Measurements from ENCODE around the gene KIAA0232. TPM values are rescaled to one million over a fixed set of nuclear protein-coding genes. Genes with fewer than 3 reads are reported as not detected.

Gene KIAA0232
- polyA plus RNA-seq, 1 donor (not counting 4 experiments of a cell fraction or from before 2014, with no cell fraction given): 10.0 TPM

- no peak overlapping the region for H3K27ac ChIP-seq (ENCODE audit: control insufficient read depth, insufficient read depth, low read length)
- H3K9ac ChIP-seq (ENCODE audit: control insufficient read depth, extremely low read depth, insufficient read depth, low read length): no peak overlapping the region
- FAIRE-seq (no peak), DNase-seq (ENCODE audit: low read depth, low spot score) (no peak)
- H3K79me2 ChIP-seq (ENCODE audit: control insufficient read depth, insufficient read depth, low read length): no peaks in the 10 kb centered on the region
- no peak overlapping the region for H3K4me3 ChIP-seq (ENCODE audit: control insufficient read depth in 2 of 3, extremely low read depth in 1 of 3, insufficient read depth in 2 of 3, low read depth in 1 of 3, low read length in 3 of 3)
- peak overlapping the region; percentile 30 for H2AFZ ChIP-seq (ENCODE audit: control insufficient read depth, low read length)
- dilution Hi-C loops (cut with MboI; ENCODE audit: extremely low pct_ligation_motif_present, low sequenced_read_pairs): no loop called here
- H3K4me2 ChIP-seq (ENCODE audit: control insufficient read depth, extremely low read depth, insufficient read depth, low read depth, low read length): peak overlapping the region; percentile 56
- H3K9me1 ChIP-seq (ENCODE audit: control insufficient read depth, extremely low read depth, insufficient read depth, low read length): no peaks in the 10 kb centered on the region
- no peaks in the 10 kb centered on the region for H3K9me3 ChIP-seq (ENCODE audit: control insufficient read depth, low read depth, low read length)
- H4K20me1 ChIP-seq (ENCODE audit: control insufficient read depth, extremely low read depth, insufficient read depth, low read length): no peaks in the 10 kb centered on the region
- TF ChIP-seq CTCF (optimal IDR thresholded peaks at IDR 0.05 in 1 of 3, IDR thresholded peaks at IDR 0.05 in 1 of 3, conservative IDR thresholded peaks at IDR 0.05 in 1 of 3; ENCODE audit: extremely low read depth in 1 of 3, insufficient read depth in 2 of 3, low read length in 3 of 3): peak; percentile 15 to 46 (median 19)
- TF ChIP-seq EZH2 (IDR thresholded peaks at IDR 0.05; ENCODE audit: low read length): no peak
- H3K36me3 ChIP-seq (ENCODE audit: control insufficient read depth in 2 of 2, extremely low read depth in 1 of 2, insufficient read depth in 2 of 2, low read length in 2 of 2): no peaks in the 10 kb centered on the region
- H3K4me1 ChIP-seq (ENCODE audit: control insufficient read depth, extremely low read depth, insufficient read depth, low read length): peaks cover 8% of the 10 kb centered on the region
- no peaks in the 10 kb centered on the region for H3K27me3 ChIP-seq (ENCODE audit: control insufficient read depth, extremely low read depth, insufficient read depth, low read length)
Measured at GRCh38 chr4:6892190-6892908, 109.8 kb downstream of the KIAA0232 start.

DNA sequence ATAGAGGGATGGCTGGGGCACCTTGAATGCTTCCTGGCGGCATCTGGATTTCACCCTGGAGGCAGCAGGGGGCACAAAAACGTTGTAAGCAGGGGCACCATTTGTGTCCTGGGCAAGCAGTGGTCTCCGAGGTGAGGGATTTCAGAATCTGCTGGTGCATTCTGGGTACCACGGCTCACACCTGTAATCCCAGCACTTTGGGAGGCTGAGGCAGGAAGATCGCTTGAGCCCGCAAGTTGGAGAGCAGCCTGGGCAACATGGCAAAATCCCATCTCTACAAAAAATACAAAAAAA is 110.3 kb downstream of the KIAA0232 start:
- dilution Hi-C loops (cut with MboI; ENCODE audit: extremely low pct_ligation_motif_present, low sequenced_read_pairs): no loop called here
- H3K4me3 ChIP-seq (ENCODE audit: control insufficient read depth in 2 of 3, extremely low read depth in 1 of 3, insufficient read depth in 2 of 3, low read depth in 1 of 3, low read length in 3 of 3): no peak overlapping the region
- H3K27me3 ChIP-seq (ENCODE audit: control insufficient read depth, extremely low read depth, insufficient read depth, low read length): no peaks in the 10 kb centered on the region
- H3K27ac ChIP-seq (ENCODE audit: control insufficient read depth, insufficient read depth, low read length): no peak overlapping the region
- TF ChIP-seq CTCF (optimal IDR thresholded peaks at IDR 0.05 in 1 of 3, IDR thresholded peaks at IDR 0.05 in 1 of 3, conservative IDR thresholded peaks at IDR 0.05 in 1 of 3; ENCODE audit: extremely low read depth in 1 of 3, insufficient read depth in 2 of 3, low read length in 3 of 3): no peak
- no peak for TF ChIP-seq EZH2 (IDR thresholded peaks at IDR 0.05; ENCODE audit: low read length)
- no peak overlapping the region for H3K4me2 ChIP-seq (ENCODE audit: control insufficient read depth, extremely low read depth, insufficient read depth, low read depth, low read length)
- DNase-seq (ENCODE audit: low read depth, low spot score) (no peak), FAIRE-seq (no peak)
- H3K9me3 ChIP-seq (ENCODE audit: control insufficient read depth, low read depth, low read length): no peaks in the 10 kb centered on the region
- H3K9ac ChIP-seq (ENCODE audit: control insufficient read depth, extremely low read depth, insufficient read depth, low read length): no peak overlapping the region
- no peaks in the 10 kb centered on the region for H3K36me3 ChIP-seq (ENCODE audit: control insufficient read depth in 2 of 2, extremely low read depth in 1 of 2, insufficient read depth in 2 of 2, low read length in 2 of 2)
- no peaks in the 10 kb centered on the region for H3K79me2 ChIP-seq (ENCODE audit: control insufficient read depth, insufficient read depth, low read length)
- no peaks in the 10 kb centered on the region for H3K9me1 ChIP-seq (ENCODE audit: control insufficient read depth, extremely low read depth, insufficient read depth, low read length)
- no peak overlapping the region for H2AFZ ChIP-seq (ENCODE audit: control insufficient read depth, low read length)
- H3K4me1 ChIP-seq (ENCODE audit: control insufficient read depth, extremely low read depth, insufficient read depth, low read length): peaks cover 8% of the 10 kb centered on the region
- H4K20me1 ChIP-seq (ENCODE audit: control insufficient read depth, extremely low read depth, insufficient read depth, low read length): no peaks in the 10 kb centered on the region

All from keratinocyte (primary cell).